ENCODE results near the gene ANKRD63. TPM values are rescaled to one million over a fixed set of nuclear protein-coding genes. Genes with fewer than 3 reads are reported as not detected.
A peak's percentile ranks its signal among the peaks of the same experiment; 100 is the strongest.

Gene ANKRD63
- total RNA-seq, 2 donors from 2014 or later = not detected

GRCh38 chr15:40271685-40272484, 11.0 kb downstream of the ANKRD63 start:
- H3K27ac Mint-ChIP-seq = no peak overlapping the region
- no peaks in the 10 kb centered on the region for H3K4me1 Mint-ChIP-seq
- H3K36me3 Mint-ChIP-seq (ENCODE audit: low read depth) = no peaks in the 10 kb centered on the region
- H3K4me3 Mint-ChIP-seq = no peak overlapping the region
- no peaks in the 10 kb centered on the region for H3K27me3 Mint-ChIP-seq
- ATAC-seq (replicated peaks) = no peak
- no peaks in the 10 kb centered on the region for H3K9me3 Mint-ChIP-seq

GRCh38 chr15:40270246-40270995, 12.4 kb downstream of the ANKRD63 start:
- Mint-ChIP-seq H3K9me3 (no peaks in the 10 kb centered on the region), H3K4me3 (no peak overlapping the region), H3K27me3 (no peaks in the 10 kb centered on the region), H3K27ac (peak overlapping the region; percentile 22), H3K4me1 (no peaks in the 10 kb centered on the region), H3K36me3 (ENCODE audit: low read depth) (no peaks in the 10 kb centered on the region)
- no peak for ATAC-seq (replicated peaks)

- Mint-ChIP-seq H3K27me3 (no peaks in the 10 kb centered on the region), H3K4me1 (no peaks in the 10 kb centered on the region), H3K9me3 (no peaks in the 10 kb centered on the region), H3K36me3 (ENCODE audit: low read depth) (no peaks in the 10 kb centered on the region), H3K27ac (no peak overlapping the region), H3K4me3 (no peak overlapping the region)
- no peak for ATAC-seq (replicated peaks)
These were observed 13.3 kb downstream of the ANKRD63 start for GRCh38 chr15:40269604-40270003.

- no peak overlapping the region for H3K4me3 Mint-ChIP-seq
- no peaks in the 10 kb centered on the region for H3K27me3 Mint-ChIP-seq
- no peaks in the 10 kb centered on the region for H3K36me3 Mint-ChIP-seq (ENCODE audit: low read depth)
- H3K4me1 Mint-ChIP-seq = no peaks in the 10 kb centered on the region
- H3K9me3 Mint-ChIP-seq = no peaks in the 10 kb centered on the region
- no peak for ATAC-seq (replicated peaks)
- no peak overlapping the region for H3K27ac Mint-ChIP-seq
These were observed 15.2 kb downstream of the ANKRD63 start for GRCh38 chr15:40267670-40268069.

- H3K4me1 Mint-ChIP-seq = no peaks in the 10 kb centered on the region
- H3K4me3 Mint-ChIP-seq = no peak overlapping the region
- H3K36me3 Mint-ChIP-seq (ENCODE audit: low read depth) = no peaks in the 10 kb centered on the region
- H3K9me3 Mint-ChIP-seq = no peaks in the 10 kb centered on the region
- no peak overlapping the region for H3K27ac Mint-ChIP-seq
- ATAC-seq (replicated peaks) = peak; percentile 78
- no peaks in the 10 kb centered on the region for H3K27me3 Mint-ChIP-seq
These were observed 16.0 kb downstream of the ANKRD63 start for GRCh38 chr15:40266828-40267304.

DNA sequence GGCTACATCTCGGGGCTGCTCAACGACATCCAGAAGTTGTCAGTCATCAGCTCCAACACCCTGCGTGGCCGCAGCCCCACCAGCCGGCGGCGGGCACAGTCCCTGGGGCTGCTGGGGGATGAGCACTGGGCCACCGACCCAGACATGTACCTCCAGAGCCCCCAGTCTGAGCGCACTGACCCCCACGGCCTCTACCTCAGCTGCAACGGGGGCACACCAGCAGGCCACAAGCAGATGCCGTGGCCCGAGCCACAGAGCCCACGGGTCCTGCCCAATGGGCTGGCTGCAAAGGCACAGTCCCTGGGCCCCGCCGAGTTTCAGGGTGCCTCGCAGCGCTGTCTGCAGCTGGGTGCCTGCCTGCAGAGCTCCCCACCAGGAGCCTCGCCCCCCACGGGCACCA, 17.0 kb downstream of the ANKRD63 start:
- H3K36me3 Mint-ChIP-seq (ENCODE audit: low read depth) = no peaks in the 10 kb centered on the region
- H3K27ac Mint-ChIP-seq = no peak overlapping the region
- ATAC-seq (replicated peaks) = no peak

DNA sequence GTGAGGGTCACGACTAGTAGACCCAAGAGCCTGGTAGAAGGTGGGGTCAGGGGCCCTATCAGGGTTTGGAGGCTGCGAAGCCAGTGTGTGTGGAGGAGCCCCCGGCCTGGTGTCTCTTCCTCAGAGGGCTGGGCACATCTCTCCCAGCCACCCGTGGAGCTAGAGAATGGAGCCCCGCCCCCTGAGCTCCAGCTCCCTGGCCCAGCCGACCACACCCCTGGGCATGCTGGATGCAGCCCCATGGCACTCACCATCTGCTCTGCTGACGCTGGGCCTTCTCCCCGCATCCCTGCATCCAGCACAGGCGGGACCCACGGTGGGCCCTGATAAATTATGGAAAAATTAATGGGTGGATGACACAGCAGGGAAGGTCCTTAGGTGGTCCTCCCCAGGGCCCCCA, 17.5 kb downstream of the ANKRD63 start:
- no peak overlapping the region for H3K27ac Mint-ChIP-seq
- no peaks in the 10 kb centered on the region for H3K4me1 Mint-ChIP-seq
- H3K36me3 Mint-ChIP-seq (ENCODE audit: low read depth) = no peaks in the 10 kb centered on the region
- no peaks in the 10 kb centered on the region for H3K9me3 Mint-ChIP-seq
- no peak overlapping the region for H3K4me3 Mint-ChIP-seq
- no peak for ATAC-seq (replicated peaks)
- H3K27me3 Mint-ChIP-seq = peaks cover 3% of the 10 kb centered on the region

More for the DNA sequence above, 17.0 kb downstream of the ANKRD63 start:
- Mint-ChIP-seq H3K27me3 (peaks cover 3% of the 10 kb centered on the region), H3K4me3 (no peak overlapping the region), H3K4me1 (no peaks in the 10 kb centered on the region), H3K9me3 (no peaks in the 10 kb centered on the region)

DNA sequence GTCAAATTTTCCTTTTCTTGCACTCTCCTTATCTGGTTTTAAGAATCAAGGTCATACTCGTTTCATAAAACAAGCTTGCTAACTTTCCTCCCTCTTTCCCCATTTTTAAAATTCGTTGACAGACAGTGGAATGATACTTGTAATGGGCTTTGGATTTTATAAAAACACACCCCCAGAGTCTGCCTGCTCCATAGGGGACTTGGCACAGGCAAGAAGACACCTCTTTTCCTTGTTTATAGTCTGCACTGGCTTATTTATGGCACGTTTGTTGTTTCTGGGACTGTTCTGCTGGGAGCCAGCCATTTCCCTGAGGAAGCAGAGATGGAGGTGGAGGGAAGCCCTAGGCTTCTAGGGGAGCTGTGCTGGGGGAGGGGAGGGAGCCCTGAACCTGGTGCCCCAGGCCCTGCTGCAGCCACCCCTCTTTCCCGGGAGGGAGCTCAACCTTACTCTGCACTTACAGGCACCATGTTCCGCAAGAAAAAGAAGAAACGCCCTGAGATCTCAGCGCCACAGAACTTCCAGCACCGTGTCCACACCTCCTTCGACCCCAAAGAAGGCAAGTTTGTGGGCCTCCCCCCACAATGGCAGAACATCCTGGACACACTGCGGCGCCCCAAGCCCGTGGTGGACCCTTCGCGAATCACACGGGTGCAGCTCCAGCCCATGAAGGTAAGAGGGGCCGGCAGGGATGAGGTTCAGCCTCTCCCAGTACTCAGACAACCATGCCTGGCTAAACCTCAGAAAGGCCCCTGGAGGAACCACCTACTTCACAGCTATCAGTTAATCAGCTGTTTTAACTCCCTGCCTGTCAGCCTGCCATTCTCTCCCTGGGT, 18.3 kb downstream of the ANKRD63 start:
- peaks cover 3% of the 10 kb centered on the region for H3K27me3 Mint-ChIP-seq
- H3K9me3 Mint-ChIP-seq = no peaks in the 10 kb centered on the region
- ATAC-seq (replicated peaks) = no peak
- H3K36me3 Mint-ChIP-seq (ENCODE audit: low read depth) = no peaks in the 10 kb centered on the region
- no peak overlapping the region for H3K27ac Mint-ChIP-seq
- no peaks in the 10 kb centered on the region for H3K4me1 Mint-ChIP-seq
- no peak overlapping the region for H3K4me3 Mint-ChIP-seq

DNA sequence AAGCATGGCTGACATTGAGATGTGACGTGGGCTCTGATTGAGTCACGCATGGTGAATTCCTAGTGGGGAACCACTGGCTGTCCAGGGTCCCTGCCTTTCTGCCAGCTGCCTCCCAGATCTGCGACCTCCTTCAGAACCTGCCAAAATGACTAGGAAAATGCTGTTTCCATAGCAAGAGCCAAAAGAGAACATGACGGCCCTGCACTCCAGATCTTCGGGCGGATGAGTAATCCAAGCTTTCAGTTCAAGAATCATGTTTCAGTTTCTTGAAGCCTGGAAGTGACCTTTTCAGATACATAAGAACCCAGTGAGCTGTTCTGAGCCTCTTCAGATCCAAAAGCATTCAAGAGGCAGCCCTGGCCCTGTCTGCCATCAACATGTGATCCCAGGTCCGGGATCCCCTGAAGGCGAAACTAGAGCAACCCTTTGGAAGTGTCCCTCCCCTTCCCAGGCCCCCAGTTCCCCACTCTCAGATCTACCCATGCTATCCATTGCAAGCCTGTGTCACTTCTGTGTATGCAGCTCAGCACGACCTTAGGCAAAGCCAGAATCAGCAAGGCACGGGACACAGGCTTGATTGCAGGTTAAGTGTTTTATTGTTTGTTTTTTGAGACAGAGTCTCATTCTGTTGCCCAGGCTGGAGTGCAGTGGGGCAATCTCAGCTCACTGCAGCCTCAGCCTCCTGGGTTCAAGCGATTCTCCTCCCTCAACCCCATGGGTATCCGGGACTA, 19.7 kb downstream of the ANKRD63 start:
- ATAC-seq (replicated peaks) = peak; percentile 36
- no peak overlapping the region for H3K27ac Mint-ChIP-seq
- H3K27me3 Mint-ChIP-seq = peaks cover 3% of the 10 kb centered on the region
- no peaks in the 10 kb centered on the region for H3K36me3 Mint-ChIP-seq (ENCODE audit: low read depth)
- no peak overlapping the region for H3K4me3 Mint-ChIP-seq
- H3K4me1 Mint-ChIP-seq = no peaks in the 10 kb centered on the region
- H3K9me3 Mint-ChIP-seq = no peaks in the 10 kb centered on the region

DNA sequence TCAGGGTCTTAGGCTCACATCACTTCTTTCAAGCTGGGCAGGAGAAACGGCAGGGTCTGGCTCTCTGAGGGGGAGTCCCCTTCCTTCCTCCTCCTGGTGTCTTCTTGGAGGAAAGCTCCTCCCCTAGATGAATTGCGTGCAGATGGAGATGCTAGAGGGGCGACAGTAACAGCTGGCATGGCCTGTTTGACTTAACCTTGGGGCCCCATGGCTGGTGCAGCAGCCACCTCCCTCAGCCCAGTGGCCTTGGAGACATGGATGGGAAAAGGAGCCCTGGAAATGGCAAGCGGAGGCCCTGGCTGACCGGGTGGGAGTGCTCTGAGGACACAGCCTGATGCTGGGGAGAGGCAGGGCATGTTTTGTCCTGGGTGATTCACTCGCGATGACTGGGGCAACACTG, 23.8 kb downstream of the ANKRD63 start:
- H3K27ac Mint-ChIP-seq = no peak overlapping the region
- H3K36me3 Mint-ChIP-seq (ENCODE audit: low read depth) = no peaks in the 10 kb centered on the region
- peaks cover 11% of the 10 kb centered on the region for H3K27me3 Mint-ChIP-seq
- no peaks in the 10 kb centered on the region for H3K9me3 Mint-ChIP-seq
- ATAC-seq (replicated peaks) = no peak
- H3K4me1 Mint-ChIP-seq = no peaks in the 10 kb centered on the region
- no peak overlapping the region for H3K4me3 Mint-ChIP-seq

- H3K4me3 Mint-ChIP-seq = no peak overlapping the region
- H3K27me3 Mint-ChIP-seq = peaks cover 16% of the 10 kb centered on the region
- no peaks in the 10 kb centered on the region for H3K9me3 Mint-ChIP-seq
- H3K4me1 Mint-ChIP-seq = peaks cover 4% of the 10 kb centered on the region
- H3K27ac Mint-ChIP-seq = no peak overlapping the region
- ATAC-seq (replicated peaks) = no peak
- no peaks in the 10 kb centered on the region for H3K36me3 Mint-ChIP-seq (ENCODE audit: low read depth)
These were observed 24.3 kb downstream of the ANKRD63 start for GRCh38 chr15:40258544-40258943.

GRCh38 chr15:40257656-40258450, 25.0 kb downstream of the ANKRD63 start:
- no peaks in the 10 kb centered on the region for H3K36me3 Mint-ChIP-seq (ENCODE audit: low read depth)
- H3K4me3 Mint-ChIP-seq = no peak overlapping the region
- H3K9me3 Mint-ChIP-seq = no peaks in the 10 kb centered on the region
- no peak overlapping the region for H3K27ac Mint-ChIP-seq
- no peak for ATAC-seq (replicated peaks)
- peaks cover 20% of the 10 kb centered on the region for H3K27me3 Mint-ChIP-seq
- peaks cover 4% of the 10 kb centered on the region for H3K4me1 Mint-ChIP-seq

GRCh38 chr15:40256638-40257235, 26.1 kb downstream of the ANKRD63 start:
- Mint-ChIP-seq H3K4me1 (peaks cover 4% of the 10 kb centered on the region), H3K27me3 (peaks cover 20% of the 10 kb centered on the region), H3K9me3 (no peaks in the 10 kb centered on the region), H3K4me3 (no peak overlapping the region), H3K27ac (no peak overlapping the region), H3K36me3 (ENCODE audit: low read depth) (no peaks in the 10 kb centered on the region)
- ATAC-seq (replicated peaks) = peak; percentile 58
